OCI-LY7 (cell line): ENCODE results near the gene CABLES1. TPM values are rescaled to one million over a fixed set of nuclear protein-coding genes. Genes with fewer than 3 reads are reported as not detected.

Experiments used
- BruUV-seq: library from RNA; stranded (reverse); fragments of 400-500 nt; replicated peaks from 2 replicates; lab custom pipeline; 2021; lab: Mats Ljungman, UMichigan
- CTCF ChIA-PET: fragments of 300-600 bp; sonication (Branson Sonifier 250); formaldehyde crosslinking; loops from one replicate; lab custom pipeline; 2022; ENCODE audit warnings: antibody characterized with exemption; ENCODE audit not compliant: unreplicated experiment; lab: Charles Lee
- POLR2A ChIA-PET: fragments of 300-600 bp; sonication (Branson Sonifier 250); formaldehyde crosslinking; loops from one replicate; lab custom pipeline; 2022; ENCODE audit warnings: antibody characterized with exemption; lab: Charles Lee
- DNase-seq: peaks from one replicate; pipeline ENCODE4 v3.0.0-alpha.2; 2015; ENCODE audit warnings: low spot score
- H2AFZ ChIP-seq: fragments of 200-600 bp; sonication (generic), shearing (Covaris generic); 2 replicates; pipeline ENCODE4 v1.6.1; 2014; ENCODE audit warnings: mild to moderate bottlenecking, antibody characterized with exemption, low read length, moderate library complexity
- H3K27ac ChIP-seq: fragments of 200-600 bp; sonication (generic); 2 replicates; pipeline ENCODE4 v1.5.1; 2014; ENCODE audit warnings: mixed run types, low read depth, mild to moderate bottlenecking, moderate library complexity, low read length, inconsistent platforms; ENCODE audit not compliant: poor library complexity, severe bottlenecking
- H3K36me3 ChIP-seq: fragments of 200-600 bp; sonication (generic); 2 replicates; pipeline ENCODE4 v1.6.1; 2014; ENCODE audit warnings: mild to moderate bottlenecking, antibody characterized with exemption, low read length, moderate library complexity, mixed read lengths; ENCODE audit not compliant: insufficient read depth
- H3K4me1 ChIP-seq: fragments of 200-600 bp; sonication (generic); 2 replicates; pipeline ENCODE4 v1.5.1; 2014; ENCODE audit warnings: mild to moderate bottlenecking, low read length; ENCODE audit not compliant: insufficient read depth, poor library complexity, severe bottlenecking
- H3K4me2 ChIP-seq: fragments of 200-600 bp; sonication (generic); 2 replicates; pipeline ENCODE4 v1.6.1; 2014; ENCODE audit warnings: mild to moderate bottlenecking, low read length
- H3K4me3 ChIP-seq: fragments of 200-600 bp; sonication (generic); 2 replicates; pipeline ENCODE4 v1.5.1; 2014; ENCODE audit warnings: mild to moderate bottlenecking, low read depth, low read length; ENCODE audit not compliant: poor library complexity, severe bottlenecking
- H3K79me2 ChIP-seq: fragments of 200-600 bp; sonication (generic); 2 replicates; pipeline ENCODE4 v1.6.1; 2016; ENCODE audit warnings: low read depth, mild to moderate bottlenecking, low read length, moderate library complexity, mixed read lengths; ENCODE audit not compliant: insufficient read depth
- H3K9me2 ChIP-seq: fragments of 200-600 bp; sonication (generic); 2 replicates; pipeline ENCODE4 v1.6.1; 2016; ENCODE audit warnings: mild to moderate bottlenecking, low read length, mixed read lengths; ENCODE audit not compliant: insufficient read depth
- H3K9me3 ChIP-seq: fragments of 200-600 bp; sonication (generic); 2 replicates; pipeline ENCODE4 v1.6.1; 2014; ENCODE audit warnings: mild to moderate bottlenecking, mixed run types, low read length, mixed read lengths
- H4K20me1 ChIP-seq: fragments of 200-600 bp; sonication (generic); 2 replicates; pipeline ENCODE4 v1.6.1; 2014; ENCODE audit warnings: mild to moderate bottlenecking, antibody characterized with exemption, low read length, moderate library complexity, mixed read lengths; ENCODE audit not compliant: insufficient read depth
- CTCF ChIP-seq: fragments of 200-600 bp; sonication (generic); conservative IDR thresholded peaks from 2 replicates; pipeline ENCODE4 v1.5.1; 2014; ENCODE audit warnings: mild to moderate bottlenecking, antibody characterized with exemption, low read length, moderate library complexity, mixed read lengths
- EZH2phosphoT487 ChIP-seq: fragments of 200-600 bp; sonication (generic); IDR thresholded peaks from 2 replicates; pipeline ENCODE4 v1.6.1; 2018; ENCODE audit warnings: low read depth, borderline replicate concordance, mild to moderate bottlenecking, mixed run types, antibody characterized with exemption, low read length, moderate library complexity, mixed read lengths
- intact Hi-C: fragments of 100-400 bp; cut with micrococcal nuclease; formaldehyde crosslinking; loops from one replicate; pipeline ENCODE4 v1.10.0; 2022; ENCODE audit not compliant: unreplicated experiment
- total RNA-seq, 2 experiments: library from RNA; depleted of rRNA in 1 of 2; stranded (reverse); fragments of >200 nt in 1 of 2; shearing (Covaris generic) in 1 of 2; gene quantifications; 2 replicates each; pipeline ENCODE4 v1.2.3, GENCODE V29; 2014 to 2022

Gene CABLES1
- total RNA-seq, 2 experiments from 2014 or later, result 20.6 to 28.7 TPM

- intact Hi-C loops, result no loop called here
- ChIA-PET CTCF (no interaction called here), POLR2A (interaction anchor here (0.8 to 2.5 kb wide), 4 partner anchors 9 to 126 kb away, joined by 3 to 11 read pairs (median 3); no protein-coding TSS in a partner anchor)
- peaks cover 25% of the 10 kb centered on the region for H3K9me3 ChIP-seq
- no peaks in the 10 kb centered on the region for H3K79me2 ChIP-seq
- H3K9me2 ChIP-seq, result no peaks in the 10 kb centered on the region
- H4K20me1 ChIP-seq, result no peaks in the 10 kb centered on the region
- peaks cover 12% of the 10 kb centered on the region for H3K4me1 ChIP-seq
- peak overlapping the region; percentile 18; the same call in 1 of the 2 replicates for H2AFZ ChIP-seq
- peak; percentile 35 for DNase-seq
- H3K36me3 ChIP-seq, result peaks cover 31% of the 10 kb centered on the region
- TF ChIP-seq EZH2phosphoT487, result no peak
- no peak for TF ChIP-seq CTCF
- no peak overlapping the region for H3K27ac ChIP-seq
- H3K4me3 ChIP-seq, result no peak overlapping the region
- peak overlapping the region; percentile 26; the same call in 1 of the 2 replicates for H3K4me2 ChIP-seq
- no TSS peak for BruUV-seq
Measured at GRCh38 chr18:23272498-23273232, 137.4 kb downstream of the CABLES1 start.

- Histone ChIP-seq H2AFZ (no peak overlapping the region), H3K4me2 (no peak overlapping the region), H3K27ac (no peak overlapping the region), H3K79me2 (no peaks in the 10 kb centered on the region), H3K4me3 (no peak overlapping the region), H3K4me1 (peaks cover 12% of the 10 kb centered on the region), H4K20me1 (no peaks in the 10 kb centered on the region), H3K9me3 (peaks cover 25% of the 10 kb centered on the region), H3K36me3 (peaks cover 33% of the 10 kb centered on the region), H3K9me2 (no peaks in the 10 kb centered on the region)
- DNase-seq, result no peak
- POLR2A ChIA-PET, result interaction anchor here (0.5 to 2.5 kb wide), 2 partner anchors 8 to 13 kb away, joined by 5 to 11 read pairs; no protein-coding TSS in a partner anchor
- CTCF ChIA-PET, result no interaction called here
- no peak for TF ChIP-seq EZH2phosphoT487
- intact Hi-C loops, result no loop called here
- no TSS peak for BruUV-seq
Measured at GRCh38 chr18:23273443-23273966, 138.2 kb downstream of the CABLES1 start.

GRCh38 chr18:23274638-23275482, 139.6 kb downstream of the CABLES1 start:
- no peak overlapping the region for H3K4me2 ChIP-seq
- H3K27ac ChIP-seq, result no peak overlapping the region
- no peak overlapping the region for H2AFZ ChIP-seq
- peaks cover 27% of the 10 kb centered on the region for H3K36me3 ChIP-seq
- H3K4me1 ChIP-seq, result peaks cover 12% of the 10 kb centered on the region
- BruUV-seq, result no TSS peak
- H3K9me3 ChIP-seq, result peaks cover 23% of the 10 kb centered on the region
- intact Hi-C loops, result no loop called here
- no peaks in the 10 kb centered on the region for H3K9me2 ChIP-seq
- H4K20me1 ChIP-seq, result no peaks in the 10 kb centered on the region
- H3K79me2 ChIP-seq, result no peaks in the 10 kb centered on the region
- CTCF ChIA-PET, result no interaction called here
- POLR2A ChIA-PET, result no interaction called here
- no peak for TF ChIP-seq CTCF
- H3K4me3 ChIP-seq, result no peak overlapping the region
- no peak for DNase-seq
